HG02870 (cell line): Measurements from ENCODE around the gene PCSK4.
A peak's percentile ranks its signal among the peaks of the same experiment; 100 is the strongest.
"Not testable (repeated sequence)": the region's sequence is repeated elsewhere in the genome, so short reads cannot be mapped to it uniquely, and the experiment has no call there.

Experiments
- ATAC-seq: cut with Tn5 transposase; IDR thresholded peaks from one replicate; pipeline ENCODE4 v1.9.1; 2021; ENCODE audit warnings: mild to moderate bottlenecking, moderate library complexity; ENCODE audit not compliant: unreplicated experiment

The PCSK4 gene

GRCh38 chr19:1490311-1491113 lies at the start of gene PCSK4:
Gene PCSK4, minus strand, starts transcription at chr19:1490350. Its CDS starts 4 bp downstream, at chr19:1490346.
- ATAC-seq: peak; percentile 82

- not testable (repeated sequence) for ATAC-seq
Measured at GRCh38 chr19:1539749-1540148, 49.6 kb upstream of the PCSK4 start.

GRCh38 chr19:1538978-1539377 lies 48.8 kb upstream of the PCSK4 start:
- no peak for ATAC-seq

GRCh38 chr19:1535699-1536098 lies 45.5 kb upstream of the PCSK4 start:
- ATAC-seq: not testable (repeated sequence)

GRCh38 chr19:1534972-1535371 lies 44.8 kb upstream of the PCSK4 start:
- ATAC-seq: no peak

- no peak for ATAC-seq
Measured at GRCh38 chr19:1533510-1534150, 43.5 kb upstream of the PCSK4 start.

- no peak for ATAC-seq
Measured at GRCh38 chr19:1532003-1532402, 41.9 kb upstream of the PCSK4 start.

GRCh38 chr19:1531587-1531986 lies 41.4 kb upstream of the PCSK4 start:
- ATAC-seq: no peak

- ATAC-seq: not testable (repeated sequence)
Measured at GRCh38 chr19:1530856-1531255, 40.7 kb upstream of the PCSK4 start.

GRCh38 chr19:1529430-1529816 lies 39.3 kb upstream of the PCSK4 start:
- no peak for ATAC-seq

- ATAC-seq: no peak
Measured at GRCh38 chr19:1528596-1529429, 38.7 kb upstream of the PCSK4 start.

GRCh38 chr19:1527650-1528309 lies 37.6 kb upstream of the PCSK4 start:
- ATAC-seq: no peak

- ATAC-seq: no peak
Measured at GRCh38 chr19:1526979-1527649, 37.0 kb upstream of the PCSK4 start.

GRCh38 chr19:1526066-1526778 lies 36.1 kb upstream of the PCSK4 start:
- no peak for ATAC-seq

GRCh38 chr19:1525343-1525742 lies 35.2 kb upstream of the PCSK4 start:
- no peak for ATAC-seq

- ATAC-seq: no peak
Measured at GRCh38 chr19:1524972-1525325, 34.8 kb upstream of the PCSK4 start.

GRCh38 chr19:1524287-1524971 lies 34.3 kb upstream of the PCSK4 start:
- no peak for ATAC-seq

GRCh38 chr19:1523412-1524286 lies 33.5 kb upstream of the PCSK4 start, which contains the start of gene PLK5:
Gene PLK5, plus strand, starts transcription at chr19:1524077. Its CDS starts 2,920 bp downstream, at chr19:1526997.
- ATAC-seq: no peak
